ENCODE data around the gene NUAK1.

The NUAK1 gene

GRCh38 chr12:106113042-106113441 is 25.7 kb downstream of the NUAK1 start:
- no peak for DNase-seq (ENCODE audit: low read depth in 3 of 3, low spot score in 1 of 3)

- DNase-seq (ENCODE audit: low read depth in 3 of 3, low spot score in 1 of 3): no peak
Measured at GRCh38 chr12:106112145-106112821, 26.5 kb downstream of the NUAK1 start.

- DNase-seq (ENCODE audit: low read depth in 3 of 3, low spot score in 1 of 3): no peak
Measured at GRCh38 chr12:106110626-106111300, 28.0 kb downstream of the NUAK1 start.

GRCh38 chr12:106109168-106109910 is 29.4 kb downstream of the NUAK1 start:
- no peak for DNase-seq (ENCODE audit: low read depth in 3 of 3, low spot score in 1 of 3)

GRCh38 chr12:106108185-106108835 is 30.4 kb downstream of the NUAK1 start:
- DNase-seq (ENCODE audit: low read depth in 3 of 3, low spot score in 1 of 3): no peak

- no peak for DNase-seq (ENCODE audit: low read depth in 3 of 3, low spot score in 1 of 3)
Measured at GRCh38 chr12:106107566-106107965, 31.2 kb downstream of the NUAK1 start.

GRCh38 chr12:106106892-106107291 is 31.9 kb downstream of the NUAK1 start:
- no peak for DNase-seq (ENCODE audit: low read depth in 3 of 3, low spot score in 1 of 3)

GRCh38 chr12:106106061-106106566 is 32.6 kb downstream of the NUAK1 start:
- no peak for DNase-seq (ENCODE audit: low read depth in 3 of 3, low spot score in 1 of 3)

- no peak for DNase-seq (ENCODE audit: low read depth in 3 of 3, low spot score in 1 of 3)
Measured at GRCh38 chr12:106101803-106102202, 37.0 kb downstream of the NUAK1 start.

GRCh38 chr12:106098691-106099200 is 40.0 kb downstream of the NUAK1 start:
- no peak for DNase-seq (ENCODE audit: low read depth in 3 of 3, low spot score in 1 of 3)

GRCh38 chr12:106097011-106097410 is 41.7 kb downstream of the NUAK1 start:
- no peak for DNase-seq (ENCODE audit: low read depth in 3 of 3, low spot score in 1 of 3)

GRCh38 chr12:106096376-106096775 is 42.4 kb downstream of the NUAK1 start:
- DNase-seq (ENCODE audit: low read depth in 3 of 3, low spot score in 1 of 3): no peak

GRCh38 chr12:106094304-106094703 is 44.5 kb downstream of the NUAK1 start:
- no peak for DNase-seq (ENCODE audit: low read depth in 3 of 3, low spot score in 1 of 3)

- no peak for DNase-seq (ENCODE audit: low read depth in 3 of 3, low spot score in 1 of 3)
Measured at GRCh38 chr12:106093246-106093645, 45.5 kb downstream of the NUAK1 start.

GRCh38 chr12:106091446-106091820 is 47.3 kb downstream of the NUAK1 start:
- no peak for DNase-seq (ENCODE audit: low read depth in 3 of 3, low spot score in 1 of 3)

- DNase-seq (ENCODE audit: low read depth in 3 of 3, low spot score in 1 of 3): no peak
Measured at GRCh38 chr12:106090591-106091445, 47.9 kb downstream of the NUAK1 start.

- no peak for DNase-seq (ENCODE audit: low read depth in 3 of 3, low spot score in 1 of 3)
Measured at GRCh38 chr12:106089935-106090334, 48.8 kb downstream of the NUAK1 start.

- DNase-seq (ENCODE audit: low read depth in 3 of 3, low spot score in 1 of 3): no peak
Measured at GRCh38 chr12:106088811-106089485, 49.8 kb downstream of the NUAK1 start.

GRCh38 chr12:106088246-106088808 is 50.4 kb downstream of the NUAK1 start:
- no peak for DNase-seq (ENCODE audit: low read depth in 3 of 3, low spot score in 1 of 3)

Measured in stimulated activated CD4-positive, alpha-beta T cell treated with anti-CD3 and anti-CD28 coated beads, TNF-alpha, amount 100 ng/mL, for 1 hour (primary cell).